Keratinocyte (primary cell): ENCODE measurements around the gene AGAP1.

Source experiments
- CTCF ChIP-seq, 3 experiments: IDR thresholded peaks in 1 of 3; conservative IDR thresholded peaks in 1 of 3; optimal IDR thresholded peaks in 1 of 3; 2 replicates in 2 of 3; 3 replicates in 1 of 3; pipeline versions ENCODE3 to v1.5.1; 2011; ENCODE audit warnings: low read length in 3 of 3, mild to moderate bottlenecking in 3 of 3, moderate library complexity in 2 of 3, control low read depth in 1 of 3, inconsistent platforms in 1 of 3; ENCODE audit not compliant: insufficient read depth in 2 of 3; ENCODE audit errors: extremely low read depth in 1 of 3
- EZH2 ChIP-seq: IDR thresholded peaks from one replicate; pipeline ENCODE4 v1.6.1; 2012; ENCODE audit warnings: inconsistent platforms, mild to moderate bottlenecking, low read length, moderate library complexity

GRCh38 chr2:236051806-236052205 lies 558.0 kb downstream of the AGAP1 start:
- TF ChIP-seq CTCF (optimal IDR thresholded peaks at IDR 0.05 in 1 of 3, IDR thresholded peaks at IDR 0.05 in 1 of 3, conservative IDR thresholded peaks at IDR 0.05 in 1 of 3; ENCODE audit: extremely low read depth in 1 of 3, insufficient read depth in 2 of 3, low read length in 3 of 3) (no peak), EZH2 (no peak)
